Activated naive CD4-positive, alpha-beta T cell treated with anti-CD3 and anti-CD28 coated beads, Interleukin-2, amount 50 U/mL, for 24 hours (primary cell): ENCODE measurements around the gene CBFA2T3.

Experiments used
- H3K27ac Mint-ChIP-seq: one replicate; pipeline ENCODE4 v1.8.0; 2021; ENCODE audit warnings: mild to moderate bottlenecking, mixed read lengths
- H3K27me3 Mint-ChIP-seq: one replicate; pipeline ENCODE4 v1.8.0; 2021; ENCODE audit warnings: mixed read lengths
- H3K36me3 Mint-ChIP-seq: one replicate; pipeline ENCODE4 v1.8.0; 2021; ENCODE audit warnings: mixed read lengths
- H3K4me1 Mint-ChIP-seq: one replicate; pipeline ENCODE4 v1.8.0; 2021; ENCODE audit warnings: mixed read lengths
- H3K4me3 Mint-ChIP-seq: one replicate; pipeline ENCODE4 v1.8.0; 2021; ENCODE audit warnings: mild to moderate bottlenecking, mixed read lengths
- H3K9me3 Mint-ChIP-seq: one replicate; pipeline ENCODE4 v1.8.0; 2021; ENCODE audit warnings: mixed read lengths

Gene CBFA2T3

GRCh38 chr16:88875703-88876234 is 101.2 kb downstream of the CBFA2T3 start:
- no peaks in the 10 kb centered on the region for H3K9me3 Mint-ChIP-seq
- no peaks in the 10 kb centered on the region for H3K4me1 Mint-ChIP-seq
- H3K27ac Mint-ChIP-seq: no peak overlapping the region
- no peaks in the 10 kb centered on the region for H3K36me3 Mint-ChIP-seq
- H3K27me3 Mint-ChIP-seq: peaks cover 2% of the 10 kb centered on the region
- H3K4me3 Mint-ChIP-seq: no peak overlapping the region

GRCh38 chr16:88874938-88875599 is 101.9 kb downstream of the CBFA2T3 start:
- H3K9me3 Mint-ChIP-seq: no peaks in the 10 kb centered on the region
- H3K27ac Mint-ChIP-seq: no peak overlapping the region
- H3K4me3 Mint-ChIP-seq: no peak overlapping the region
- H3K4me1 Mint-ChIP-seq: no peaks in the 10 kb centered on the region
- peaks cover 2% of the 10 kb centered on the region for H3K27me3 Mint-ChIP-seq
- no peaks in the 10 kb centered on the region for H3K36me3 Mint-ChIP-seq

- H3K4me3 Mint-ChIP-seq: no peak overlapping the region
- no peaks in the 10 kb centered on the region for H3K9me3 Mint-ChIP-seq
- H3K27me3 Mint-ChIP-seq: peaks cover 2% of the 10 kb centered on the region
- no peaks in the 10 kb centered on the region for H3K4me1 Mint-ChIP-seq
- H3K27ac Mint-ChIP-seq: no peak overlapping the region
- H3K36me3 Mint-ChIP-seq: no peaks in the 10 kb centered on the region
These were observed 104.2 kb downstream of the CBFA2T3 start for GRCh38 chr16:88872650-88873331.

- Mint-ChIP-seq H3K4me3 (no peak overlapping the region), H3K27ac (no peak overlapping the region), H3K4me1 (no peaks in the 10 kb centered on the region), H3K27me3 (peaks cover 2% of the 10 kb centered on the region), H3K9me3 (no peaks in the 10 kb centered on the region), H3K36me3 (no peaks in the 10 kb centered on the region)
These were observed 105.1 kb downstream of the CBFA2T3 start for GRCh38 chr16:88871730-88872416.

- Mint-ChIP-seq H3K27me3 (peaks cover 2% of the 10 kb centered on the region), H3K27ac (no peak overlapping the region), H3K4me3 (no peak overlapping the region), H3K36me3 (no peaks in the 10 kb centered on the region), H3K4me1 (no peaks in the 10 kb centered on the region), H3K9me3 (no peaks in the 10 kb centered on the region)
These were observed 105.7 kb downstream of the CBFA2T3 start for GRCh38 chr16:88871349-88871702.

- Mint-ChIP-seq H3K36me3 (no peaks in the 10 kb centered on the region), H3K9me3 (no peaks in the 10 kb centered on the region), H3K27ac (no peak overlapping the region), H3K4me3 (no peak overlapping the region), H3K27me3 (peaks cover 2% of the 10 kb centered on the region), H3K4me1 (no peaks in the 10 kb centered on the region)
These were observed 106.2 kb downstream of the CBFA2T3 start for GRCh38 chr16:88870608-88871348.

GRCh38 chr16:88869673-88869980 is 107.4 kb downstream of the CBFA2T3 start:
- H3K36me3 Mint-ChIP-seq: no peaks in the 10 kb centered on the region
- H3K4me1 Mint-ChIP-seq: no peaks in the 10 kb centered on the region
- H3K9me3 Mint-ChIP-seq: no peaks in the 10 kb centered on the region
- H3K4me3 Mint-ChIP-seq: no peak overlapping the region
- H3K27ac Mint-ChIP-seq: no peak overlapping the region
- peaks cover 2% of the 10 kb centered on the region for H3K27me3 Mint-ChIP-seq

- no peaks in the 10 kb centered on the region for H3K4me1 Mint-ChIP-seq
- no peak overlapping the region for H3K4me3 Mint-ChIP-seq
- no peaks in the 10 kb centered on the region for H3K36me3 Mint-ChIP-seq
- H3K27me3 Mint-ChIP-seq: peaks cover 2% of the 10 kb centered on the region
- no peaks in the 10 kb centered on the region for H3K9me3 Mint-ChIP-seq
- H3K27ac Mint-ChIP-seq: no peak overlapping the region
These were observed 107.9 kb downstream of the CBFA2T3 start for GRCh38 chr16:88868974-88869672.

- Mint-ChIP-seq H3K4me3 (no peak overlapping the region), H3K4me1 (no peaks in the 10 kb centered on the region), H3K36me3 (no peaks in the 10 kb centered on the region), H3K27ac (no peak overlapping the region), H3K9me3 (no peaks in the 10 kb centered on the region), H3K27me3 (peaks cover 2% of the 10 kb centered on the region)
These were observed 109.3 kb downstream of the CBFA2T3 start for GRCh38 chr16:88867581-88868246.

GRCh38 chr16:88866151-88866920 is 110.7 kb downstream of the CBFA2T3 start, which contains the start of gene PABPN1L:
TSS of gene PABPN1L (minus strand) at chr16:88866660. CDS start at chr16:88866606, 54 bp downstream.
- H3K9me3 Mint-ChIP-seq: no peaks in the 10 kb centered on the region
- peaks cover 2% of the 10 kb centered on the region for H3K27me3 Mint-ChIP-seq
- no peaks in the 10 kb centered on the region for H3K4me1 Mint-ChIP-seq
- no peaks in the 10 kb centered on the region for H3K36me3 Mint-ChIP-seq
- no peak within 1 kb of the TSS for H3K27ac Mint-ChIP-seq
- H3K4me3 Mint-ChIP-seq: no peak within 1 kb of the TSS

- Mint-ChIP-seq H3K4me3 (no peak overlapping the region), H3K36me3 (peaks cover 3% of the 10 kb centered on the region), H3K4me1 (no peaks in the 10 kb centered on the region), H3K9me3 (no peaks in the 10 kb centered on the region), H3K27ac (no peak overlapping the region), H3K27me3 (no peaks in the 10 kb centered on the region)
These were observed 111.3 kb downstream of the CBFA2T3 start for GRCh38 chr16:88865742-88866141.

- peaks cover 3% of the 10 kb centered on the region for H3K36me3 Mint-ChIP-seq
- H3K27ac Mint-ChIP-seq: no peak overlapping the region
- no peaks in the 10 kb centered on the region for H3K4me1 Mint-ChIP-seq
- no peak overlapping the region for H3K4me3 Mint-ChIP-seq
- H3K9me3 Mint-ChIP-seq: no peaks in the 10 kb centered on the region
- H3K27me3 Mint-ChIP-seq: no peaks in the 10 kb centered on the region
These were observed 111.7 kb downstream of the CBFA2T3 start for GRCh38 chr16:88865310-88865709.

GRCh38 chr16:88864521-88864920 is 112.5 kb downstream of the CBFA2T3 start:
- Mint-ChIP-seq H3K4me1 (no peaks in the 10 kb centered on the region), H3K36me3 (peaks cover 3% of the 10 kb centered on the region), H3K4me3 (no peak overlapping the region), H3K27me3 (no peaks in the 10 kb centered on the region), H3K9me3 (no peaks in the 10 kb centered on the region), H3K27ac (no peak overlapping the region)

- H3K27me3 Mint-ChIP-seq: no peaks in the 10 kb centered on the region
- no peak overlapping the region for H3K27ac Mint-ChIP-seq
- peaks cover 3% of the 10 kb centered on the region for H3K36me3 Mint-ChIP-seq
- H3K9me3 Mint-ChIP-seq: no peaks in the 10 kb centered on the region
- no peak overlapping the region for H3K4me3 Mint-ChIP-seq
- H3K4me1 Mint-ChIP-seq: no peaks in the 10 kb centered on the region
These were observed 112.9 kb downstream of the CBFA2T3 start for GRCh38 chr16:88864099-88864498.
